GM21786 (cell line): ENCODE measurements around the gene RFX6.

ENCODE experiments used
- ATAC-seq: cut with Tn5 transposase; IDR thresholded peaks from one replicate; pipeline ENCODE4 v1.9.1; 2021; ENCODE audit not compliant: unreplicated experiment

The RFX6 gene

DNA sequence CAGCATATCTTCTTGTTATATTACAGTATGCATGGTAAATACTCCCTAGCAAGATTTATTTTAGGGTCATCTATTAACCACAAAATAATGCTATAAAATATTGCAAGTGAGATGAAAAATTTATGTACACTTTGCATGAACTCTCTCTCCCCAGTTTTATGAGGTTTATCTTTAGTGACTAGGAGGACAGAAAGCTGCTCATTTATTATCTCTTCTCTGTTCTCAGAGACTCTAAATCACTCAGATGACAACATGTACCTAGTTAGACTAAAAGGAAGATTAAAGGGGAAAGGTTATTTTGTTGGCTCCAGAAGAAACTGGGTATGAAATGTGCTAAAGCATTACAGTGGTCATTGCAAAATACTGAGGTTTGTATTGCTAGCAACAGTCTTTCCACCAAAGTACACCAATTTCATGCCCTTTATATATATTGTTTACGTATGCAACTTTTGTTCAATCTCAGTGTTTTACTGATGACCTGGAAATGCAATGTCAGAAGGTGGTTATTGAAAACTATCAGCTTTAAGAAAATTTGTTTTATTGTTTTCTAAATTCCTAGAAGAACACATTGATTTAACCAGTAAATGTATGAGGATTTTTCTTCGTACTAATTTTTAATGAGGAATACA lies 11.8 kb downstream of the RFX6 start:
- ATAC-seq: no peak

DNA sequence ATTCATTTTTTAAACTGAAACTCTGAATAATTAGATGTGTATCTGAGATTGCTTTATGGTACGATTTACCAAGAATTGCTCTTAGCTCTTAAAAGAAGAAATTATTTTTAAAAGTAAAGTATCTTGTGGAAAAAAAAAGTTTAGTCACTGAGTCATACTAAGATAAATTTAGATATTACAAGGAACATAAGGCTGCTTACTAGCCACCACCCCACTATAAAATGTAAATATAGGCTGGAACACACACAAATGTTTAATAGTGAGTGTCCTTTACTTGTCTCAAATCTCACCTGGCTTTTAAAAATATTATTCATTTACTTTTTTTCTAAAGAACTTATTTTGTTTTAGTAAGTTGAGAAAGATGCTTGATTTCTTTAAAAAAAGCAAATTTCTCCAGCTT lies 17.6 kb downstream of the RFX6 start:
- no peak for ATAC-seq

DNA sequence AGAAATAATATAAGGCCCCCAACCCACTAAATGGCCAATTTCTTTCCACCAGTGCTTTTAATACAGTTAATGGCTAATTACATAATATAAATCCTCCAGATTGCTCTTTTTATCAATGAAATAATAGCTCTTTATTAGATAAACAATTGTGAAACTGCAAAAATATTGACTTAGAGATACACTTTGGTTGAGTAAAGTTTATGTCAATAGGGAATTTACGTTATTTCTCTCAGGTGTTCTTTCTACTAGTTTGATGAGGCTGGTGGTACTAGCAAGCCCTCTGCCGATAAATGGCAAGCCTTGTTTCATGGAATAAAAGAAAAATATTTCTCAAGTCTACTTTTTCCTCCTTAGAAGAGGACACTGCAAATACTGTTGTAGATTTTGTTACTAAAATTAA lies 18.9 kb downstream of the RFX6 start:
- ATAC-seq: no peak

DNA sequence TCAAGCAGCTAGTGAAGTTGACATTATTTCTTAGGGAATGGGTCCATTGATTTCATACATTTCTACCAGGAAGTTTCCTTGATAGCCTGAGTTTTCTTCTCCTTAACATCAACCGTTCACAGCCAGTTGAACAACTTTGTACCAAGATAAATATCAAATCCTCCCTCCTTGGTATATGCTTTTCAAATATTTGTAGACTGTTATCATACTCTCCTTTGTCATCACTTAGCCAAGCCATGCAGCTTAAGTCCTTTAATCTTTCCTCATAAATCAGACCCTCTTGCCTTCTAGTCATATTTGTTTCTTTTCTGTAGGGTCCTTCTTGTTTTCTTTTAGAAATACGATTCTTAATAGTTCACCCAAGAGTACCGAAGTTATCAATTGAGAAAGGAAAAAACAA lies 25.6 kb downstream of the RFX6 start:
- ATAC-seq: no peak

DNA sequence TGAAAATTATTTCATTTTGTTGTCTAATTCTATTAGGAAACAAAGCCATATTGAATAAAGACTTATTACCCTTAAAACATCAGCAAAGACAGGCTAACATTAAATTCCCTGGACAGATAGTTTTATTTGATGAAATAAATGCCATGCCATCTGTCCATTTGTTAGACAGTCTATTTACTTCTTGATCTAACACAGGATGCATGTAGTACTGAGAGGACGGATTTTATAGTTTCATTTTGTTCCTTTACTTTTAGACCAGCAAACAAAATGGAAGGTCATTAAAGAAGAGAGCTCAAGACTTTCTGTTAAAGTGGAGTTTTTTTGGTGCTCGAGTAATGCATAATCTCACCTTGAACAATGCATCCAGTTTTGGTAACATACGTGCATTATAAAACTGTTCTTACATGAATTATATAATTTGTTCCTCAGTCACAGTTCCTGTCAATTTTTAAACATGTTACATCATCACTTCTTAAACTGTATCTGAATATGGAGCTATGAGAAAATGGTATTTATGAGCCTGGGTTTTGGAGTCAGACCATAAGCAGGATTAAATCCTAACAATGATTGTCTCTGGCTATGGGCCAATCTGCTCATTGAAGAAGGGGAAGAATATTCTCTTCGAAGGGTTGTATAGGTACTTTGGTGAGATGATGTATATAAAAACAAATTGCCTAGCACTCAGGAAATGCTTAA lies 46.0 kb downstream of the RFX6 start:
- no peak for ATAC-seq

DNA sequence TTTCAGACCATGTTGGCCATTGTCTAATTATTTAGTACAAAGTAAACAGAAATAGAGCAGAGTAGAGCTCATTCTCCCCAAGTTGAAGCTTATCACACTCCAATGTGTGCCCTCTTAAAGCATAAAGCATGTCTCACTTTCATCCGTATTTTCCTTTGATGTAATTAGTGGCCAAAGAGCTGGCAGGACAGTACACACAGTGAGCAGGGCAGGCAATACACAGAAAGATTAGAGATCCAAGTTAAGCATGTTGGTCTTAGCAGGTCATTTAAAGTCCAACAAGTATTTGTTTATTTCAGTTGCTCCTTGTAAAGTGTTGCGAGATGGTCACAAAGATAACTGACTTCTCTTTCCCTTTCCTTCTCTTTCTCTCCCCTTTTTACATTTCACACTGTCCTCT lies 47.2 kb downstream of the RFX6 start:
- no peak for ATAC-seq

DNA sequence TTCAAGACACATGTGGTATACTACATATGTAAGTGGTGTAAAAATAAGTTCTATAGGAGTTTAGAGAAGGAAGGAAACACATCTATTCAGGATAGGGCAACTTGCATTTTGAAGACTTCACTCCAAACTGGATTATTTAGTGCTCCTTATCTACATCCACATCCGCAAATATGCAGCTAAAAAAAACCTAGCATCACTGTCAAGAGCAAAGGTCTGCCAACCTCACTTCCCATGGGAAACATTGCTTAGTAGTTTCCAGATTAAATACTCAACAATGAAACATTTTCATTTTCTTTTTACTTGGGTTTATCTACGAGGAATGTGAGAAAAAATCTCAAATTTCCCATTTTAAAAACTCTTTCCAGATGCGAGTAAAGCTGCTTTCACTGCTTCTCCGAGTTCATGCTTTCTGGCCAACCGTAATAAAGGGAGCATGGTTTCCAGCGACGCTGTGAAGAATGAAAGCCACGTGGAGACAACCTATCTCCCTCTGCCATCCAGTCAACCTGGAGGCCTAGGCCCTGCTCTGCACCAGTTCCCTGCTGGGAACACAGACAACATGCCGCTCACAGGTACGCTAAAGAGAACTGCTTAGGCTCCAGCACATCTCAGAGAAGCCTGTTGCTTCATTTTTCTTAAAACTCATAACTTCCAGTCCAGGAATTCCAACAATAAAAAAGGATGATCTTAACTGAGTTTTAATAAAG lies 48.2 kb downstream of the RFX6 start:
- ATAC-seq: no peak

DNA sequence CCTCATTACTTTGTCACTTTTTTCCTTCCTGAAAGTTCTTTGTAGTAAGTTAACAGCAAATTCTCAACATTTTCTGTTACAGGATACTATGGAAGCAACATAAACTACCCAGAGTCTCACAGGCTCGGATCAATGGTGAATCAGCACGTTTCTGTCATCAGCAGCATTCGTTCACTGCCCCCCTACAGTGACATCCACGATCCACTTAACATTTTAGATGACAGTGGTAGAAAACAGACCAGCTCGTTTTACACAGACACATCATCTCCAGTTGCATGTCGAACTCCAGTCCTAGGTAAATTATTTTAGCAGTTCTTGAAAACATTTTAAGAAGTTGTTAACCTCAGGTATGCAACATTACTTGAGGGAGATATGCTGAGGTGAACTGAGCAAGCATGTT lies 51.6 kb downstream of the RFX6 start:
- ATAC-seq: no peak

DNA sequence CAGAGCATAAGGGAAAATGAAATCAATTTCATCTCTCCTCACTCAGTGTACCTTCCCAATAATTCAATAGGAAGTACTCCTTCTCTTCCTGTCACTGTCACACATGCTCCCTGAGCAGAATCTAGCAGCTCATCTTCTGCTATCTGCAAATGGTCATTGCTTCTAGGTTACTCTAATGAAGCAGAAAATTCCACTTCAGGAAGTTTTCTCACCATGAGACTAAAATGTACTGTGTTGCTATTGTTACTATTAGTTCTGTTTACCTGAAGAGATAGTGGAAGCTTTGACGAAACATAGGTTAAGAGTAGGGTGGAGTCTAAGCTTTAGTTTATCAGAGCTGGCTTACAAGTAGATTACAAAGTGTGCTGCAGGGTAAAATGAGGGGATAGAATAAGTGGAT lies 52.8 kb downstream of the RFX6 start:
- no peak for ATAC-seq

DNA sequence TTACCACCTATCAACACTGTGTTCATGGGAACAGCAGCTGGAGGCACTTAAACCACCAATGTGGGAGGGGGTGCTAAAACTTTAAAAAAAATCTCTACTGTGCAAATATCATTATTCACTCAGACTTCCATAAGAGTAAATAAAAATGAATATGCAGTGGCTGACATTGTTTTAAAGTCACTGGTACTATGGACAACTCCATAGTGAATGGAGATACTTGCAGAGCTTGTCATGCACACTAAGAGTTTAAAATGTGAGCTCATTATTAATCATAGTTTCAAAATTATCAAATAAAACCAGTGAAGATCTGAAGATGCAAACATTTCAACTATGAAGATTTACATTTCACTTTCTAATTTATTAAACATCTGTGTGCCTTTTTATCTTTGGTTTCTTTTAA lies 54.4 kb downstream of the RFX6 start:
- no peak for ATAC-seq

DNA sequence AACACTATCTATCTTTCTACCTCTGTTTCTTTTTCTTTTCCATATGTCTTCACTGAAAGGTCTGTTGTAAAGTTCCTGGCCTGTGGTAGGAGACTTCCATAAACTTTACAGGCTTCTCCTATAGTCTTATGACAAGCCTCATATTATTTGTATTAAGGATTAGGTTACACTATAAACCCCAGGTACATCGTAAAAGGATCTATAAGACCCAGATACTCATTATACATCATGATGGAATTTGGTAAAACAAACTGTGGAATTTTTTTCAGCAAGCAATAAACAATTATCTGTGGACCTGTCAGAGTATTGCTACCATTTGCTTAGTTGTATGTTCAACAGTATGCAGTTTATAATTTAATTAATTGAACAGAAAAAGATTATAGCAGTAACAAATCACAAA lies 55.5 kb downstream of the RFX6 start:
- ATAC-seq: no peak

DNA sequence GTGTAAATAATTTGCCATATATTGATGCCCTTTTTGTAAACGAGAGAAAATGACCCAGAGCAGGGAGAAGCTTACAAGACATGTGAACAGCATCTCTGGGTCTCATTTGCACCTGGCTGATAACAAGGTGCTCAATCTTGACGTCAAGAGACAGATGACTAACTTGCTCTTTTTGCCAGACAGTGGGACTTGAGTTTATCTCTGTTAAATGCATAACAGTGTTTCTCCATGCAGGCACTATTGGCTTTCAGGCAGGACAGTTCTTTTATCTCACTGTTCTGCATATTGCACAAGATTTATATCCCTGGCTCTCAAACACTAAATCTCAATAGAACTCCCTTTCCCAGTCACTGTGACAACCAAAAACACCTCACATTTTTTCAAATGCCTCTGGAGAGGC lies 56.4 kb downstream of the RFX6 start:
- ATAC-seq: no peak

DNA sequence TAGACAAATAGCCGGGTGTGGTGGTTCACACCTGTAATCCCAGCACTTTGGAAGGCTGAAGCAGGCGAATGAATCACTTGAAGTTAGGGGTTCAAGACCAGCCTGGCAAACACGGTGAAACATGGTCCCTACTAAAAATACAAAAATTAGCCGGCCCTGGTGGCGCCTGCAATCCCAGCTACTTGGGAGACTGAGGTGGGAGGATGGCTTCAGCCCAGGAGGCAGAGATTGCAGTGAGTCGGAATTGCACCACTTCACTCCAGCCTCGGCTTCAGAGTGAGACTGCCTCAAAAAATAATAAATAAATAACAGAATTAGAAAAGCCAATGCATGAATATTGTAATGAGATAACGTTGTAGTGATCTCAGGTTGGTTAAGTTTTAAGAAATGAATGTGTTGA lies 61.3 kb downstream of the RFX6 start:
- no peak for ATAC-seq

DNA sequence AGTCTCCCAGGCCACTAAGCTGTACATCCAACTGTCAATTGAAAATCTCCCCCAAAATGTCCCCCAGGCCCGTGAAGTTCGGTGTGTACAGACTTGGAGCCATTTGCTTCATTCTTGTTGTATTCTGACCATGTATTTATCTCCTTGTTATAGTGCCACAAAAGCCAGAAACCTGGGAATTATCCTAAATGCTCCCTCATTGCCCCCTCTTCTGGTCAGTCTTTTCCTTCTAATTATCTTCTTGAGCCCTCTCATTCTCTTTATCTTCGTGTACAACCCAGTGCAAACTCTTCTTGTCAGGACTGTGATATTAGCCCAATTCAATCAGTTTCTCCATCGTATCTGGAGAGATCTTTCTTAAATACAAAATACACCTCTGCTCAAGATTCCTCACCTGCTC lies 64.7 kb downstream of the RFX6 start:
- ATAC-seq: no peak

DNA sequence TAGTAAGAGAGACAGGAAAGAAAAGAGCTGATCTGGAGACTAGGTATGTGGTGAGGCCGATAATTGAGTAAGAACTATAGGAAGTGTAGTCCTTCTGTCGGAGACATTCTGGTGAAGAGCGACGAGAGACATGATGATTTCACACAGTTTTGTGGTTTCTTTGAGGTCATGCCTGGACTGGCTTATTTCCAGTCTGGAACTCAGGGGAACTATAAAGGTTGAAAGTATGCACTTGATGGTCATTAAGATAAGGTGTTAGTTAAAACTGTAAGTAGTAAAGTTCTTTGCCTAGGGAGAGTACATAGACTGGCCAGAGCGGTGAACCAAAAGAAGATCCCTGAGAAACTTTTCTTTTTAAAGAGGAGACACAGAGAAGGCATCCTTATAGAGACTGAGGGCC lies 68.8 kb downstream of the RFX6 start:
- no peak for ATAC-seq

DNA sequence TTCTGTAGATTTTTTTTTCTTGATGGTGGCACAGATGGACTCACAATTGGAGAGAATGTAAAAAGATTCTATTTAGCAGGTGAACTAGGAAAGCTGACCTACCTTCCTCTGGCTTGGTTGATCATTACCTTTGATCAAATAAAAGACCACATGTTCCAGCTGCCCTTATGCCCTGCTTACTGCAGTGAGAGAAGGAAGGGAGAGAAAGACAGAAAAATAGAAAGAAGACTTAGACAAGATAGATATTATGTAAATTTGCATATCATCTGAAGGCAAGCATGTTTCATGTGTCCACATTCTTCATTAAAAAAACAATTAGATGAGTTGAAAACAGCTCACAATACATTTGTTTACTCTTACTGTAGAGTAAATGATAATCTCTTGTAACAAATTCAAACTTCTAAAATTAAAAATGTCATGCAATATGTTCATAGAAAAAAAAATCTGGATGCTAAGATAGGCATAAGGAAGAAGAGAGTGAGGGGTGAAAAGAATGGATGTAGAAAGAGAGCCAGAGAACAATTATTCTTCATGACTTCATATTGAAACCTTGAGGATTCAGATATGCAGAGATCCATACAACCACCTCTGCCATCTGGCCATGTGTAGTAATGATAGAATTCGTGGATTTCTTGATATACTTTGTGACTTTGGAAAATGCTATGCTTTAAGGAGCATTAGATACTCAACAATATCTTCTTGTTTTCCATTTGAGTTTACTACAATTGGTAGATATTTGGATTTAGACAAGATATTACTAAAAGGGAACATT lies 71.7 kb downstream of the RFX6 start:
- ATAC-seq: no peak

DNA sequence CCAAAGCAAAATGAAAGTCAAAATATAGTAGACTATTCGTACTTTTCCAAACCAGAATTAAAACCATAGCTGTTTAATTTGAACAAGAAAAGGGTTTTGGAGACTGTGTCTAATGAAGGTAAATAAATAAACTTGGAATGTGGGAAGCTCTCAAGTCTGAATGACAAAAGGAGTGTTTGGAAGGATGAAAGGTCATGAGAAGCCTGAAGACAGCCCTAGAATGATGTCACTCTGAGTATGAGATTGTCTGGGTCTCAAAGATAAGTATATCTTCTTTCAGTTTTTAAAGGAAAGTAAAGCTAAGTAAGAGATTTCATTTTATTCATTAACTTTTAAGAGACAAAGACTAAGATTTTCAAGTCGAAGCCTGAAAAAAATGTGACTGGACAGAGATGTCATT lies 72.9 kb downstream of the RFX6 start:
- ATAC-seq: no peak

DNA sequence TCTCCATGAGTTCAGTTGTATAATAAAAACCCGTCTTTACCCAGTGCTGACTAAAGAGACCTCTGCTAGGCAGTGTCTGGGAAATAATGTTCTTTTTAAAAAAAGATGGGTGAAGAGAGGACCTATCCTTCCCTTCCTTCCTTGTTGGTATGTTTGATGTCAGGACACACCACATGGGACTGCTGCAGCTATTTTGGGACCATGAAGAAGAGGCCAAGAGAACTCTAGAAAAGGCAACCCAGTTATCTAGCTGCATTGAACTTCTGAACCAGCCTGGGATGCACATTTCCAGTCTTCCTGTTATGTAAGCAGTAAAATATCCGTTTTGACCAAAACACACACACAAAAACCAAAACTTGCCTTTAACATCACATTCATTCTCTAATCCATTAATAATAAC lies 77.3 kb downstream of the RFX6 start:
- ATAC-seq: no peak

DNA sequence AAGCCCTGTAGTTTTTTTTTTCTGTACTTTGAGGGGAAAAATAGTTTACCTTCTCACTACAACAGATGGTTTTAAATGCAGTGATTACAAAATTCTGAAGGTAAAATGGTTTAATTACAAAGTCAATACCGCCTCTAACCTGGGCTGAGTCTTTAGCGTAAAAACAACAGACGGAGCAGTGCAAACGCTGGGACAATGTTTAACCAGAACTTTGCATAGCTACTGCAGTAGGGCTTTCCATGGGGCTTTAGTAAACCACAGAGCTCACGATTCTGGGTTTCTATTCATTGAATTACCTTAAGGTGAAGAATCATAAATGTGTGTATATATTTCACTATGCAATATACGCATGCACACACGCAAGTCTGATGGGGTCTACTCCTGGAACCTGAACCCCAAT lies 77.9 kb downstream of the RFX6 start:
- no peak for ATAC-seq

DNA sequence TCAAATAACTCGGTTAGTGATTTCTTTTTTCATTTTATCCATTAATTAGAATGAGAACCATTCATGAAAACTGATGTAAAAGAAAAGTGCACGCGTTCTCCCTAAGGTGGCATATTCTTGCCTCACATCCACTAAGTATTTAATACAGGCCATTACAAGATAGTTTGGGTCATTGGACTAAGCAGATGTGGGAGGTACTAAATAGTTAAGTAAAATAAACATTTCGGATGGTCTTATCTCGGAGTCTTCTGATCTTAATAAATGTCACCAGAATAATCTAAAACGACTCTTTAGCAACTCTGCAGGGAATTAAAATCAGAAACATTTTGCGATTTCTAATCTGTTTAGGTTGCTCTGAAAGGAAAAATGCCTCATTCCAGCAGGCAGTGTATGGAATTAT lies 78.7 kb downstream of the RFX6 start:
- no peak for ATAC-seq

DNA sequence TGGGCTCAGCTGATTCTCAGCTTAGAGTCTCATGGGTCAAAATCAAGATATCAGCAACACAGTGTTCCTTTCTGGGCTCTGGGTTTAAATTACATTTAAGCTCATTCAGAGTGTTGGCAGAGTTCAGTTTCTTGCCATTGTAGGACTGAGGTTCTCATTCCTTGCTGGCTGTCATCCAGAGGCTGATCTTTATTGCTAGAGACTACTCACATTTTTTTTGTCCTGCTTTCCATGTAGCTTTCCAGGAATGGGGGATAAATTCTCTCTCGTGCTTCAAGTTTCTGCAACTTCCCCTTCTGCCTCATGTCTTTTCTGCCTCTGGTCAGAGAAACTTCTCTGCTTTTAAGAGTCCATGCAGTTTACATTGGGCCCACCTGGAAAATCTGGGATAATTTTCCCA lies 86.9 kb downstream of the RFX6 start:
- no peak for ATAC-seq
